Measurements from ENCODE around the gene IL16.

GRCh38 chr15:81351651-81352050 is 155.0 kb downstream of the IL16 start:
- no peak for TF ChIP-seq CTCF (IDR thresholded peaks at IDR 0.05)
- no peak for TF ChIP-seq POLR2A (IDR thresholded peaks at IDR 0.05)
